GM18526 (cell line): Measurements from ENCODE around the gene TTC16.
A peak's percentile ranks its signal among the peaks of the same experiment; 100 is the strongest.

ENCODE experiments used
- POLR2A ChIP-seq: IDR thresholded peaks from 3 replicates; pipeline ENCODE4 v1.6.1; 2011; ENCODE audit not compliant: insufficient read length; ENCODE audit errors: extremely low read depth

The TTC16 gene

GRCh38 chr9:127723013-127723412 lies 7.1 kb downstream of the TTC16 start:
- no peak for TF ChIP-seq POLR2A

- no peak for TF ChIP-seq POLR2A
Observed at GRCh38 chr9:127723444-127723843, 7.6 kb downstream of the TTC16 start.

GRCh38 chr9:127724012-127724411 lies 8.1 kb downstream of the TTC16 start:
- no peak for TF ChIP-seq POLR2A

- no peak for TF ChIP-seq POLR2A
Observed at GRCh38 chr9:127726871-127727270, 11.0 kb downstream of the TTC16 start.

GRCh38 chr9:127728808-127729207 lies 12.9 kb downstream of the TTC16 start:
- no peak for TF ChIP-seq POLR2A

- TF ChIP-seq POLR2A = no peak
Observed at GRCh38 chr9:127729522-127730256, 13.8 kb downstream of the TTC16 start.

- no peak for TF ChIP-seq POLR2A
Observed at GRCh38 chr9:127730262-127730661, 14.4 kb downstream of the TTC16 start.

- TF ChIP-seq POLR2A = no peak
Observed at GRCh38 chr9:127730799-127731410, 15.0 kb downstream of the TTC16 start.

- no peak for TF ChIP-seq POLR2A
Observed at GRCh38 chr9:127731938-127732337, 16.1 kb downstream of the TTC16 start.

- no peak for TF ChIP-seq POLR2A
Observed at GRCh38 chr9:127732444-127732843, 16.6 kb downstream of the TTC16 start.

GRCh38 chr9:127733614-127734013 lies 17.7 kb downstream of the TTC16 start:
- TF ChIP-seq POLR2A = no peak

- TF ChIP-seq POLR2A = no peak
Observed at GRCh38 chr9:127734247-127734746, 18.4 kb downstream of the TTC16 start.

GRCh38 chr9:127734747-127735529 lies 19.1 kb downstream of the TTC16 start, which contains the start of gene TOR2A:
Gene TOR2A (minus strand): TSS chr9:127735294. CDS start chr9:127735270, 24 bp downstream.
- peak; percentile 71 for TF ChIP-seq POLR2A

GRCh38 chr9:127735530-127736185 lies 19.8 kb downstream of the TTC16 start:
- no peak for TF ChIP-seq POLR2A

- no peak for TF ChIP-seq POLR2A
Observed at GRCh38 chr9:127738666-127739065, 22.8 kb downstream of the TTC16 start.
